Measurements from ENCODE around the gene ATOH8.
"Not testable (repeated sequence)": the region's sequence is repeated elsewhere in the genome, so short reads cannot be mapped to it uniquely, and the experiment has no call there.

ATOH8 gene

DNA sequence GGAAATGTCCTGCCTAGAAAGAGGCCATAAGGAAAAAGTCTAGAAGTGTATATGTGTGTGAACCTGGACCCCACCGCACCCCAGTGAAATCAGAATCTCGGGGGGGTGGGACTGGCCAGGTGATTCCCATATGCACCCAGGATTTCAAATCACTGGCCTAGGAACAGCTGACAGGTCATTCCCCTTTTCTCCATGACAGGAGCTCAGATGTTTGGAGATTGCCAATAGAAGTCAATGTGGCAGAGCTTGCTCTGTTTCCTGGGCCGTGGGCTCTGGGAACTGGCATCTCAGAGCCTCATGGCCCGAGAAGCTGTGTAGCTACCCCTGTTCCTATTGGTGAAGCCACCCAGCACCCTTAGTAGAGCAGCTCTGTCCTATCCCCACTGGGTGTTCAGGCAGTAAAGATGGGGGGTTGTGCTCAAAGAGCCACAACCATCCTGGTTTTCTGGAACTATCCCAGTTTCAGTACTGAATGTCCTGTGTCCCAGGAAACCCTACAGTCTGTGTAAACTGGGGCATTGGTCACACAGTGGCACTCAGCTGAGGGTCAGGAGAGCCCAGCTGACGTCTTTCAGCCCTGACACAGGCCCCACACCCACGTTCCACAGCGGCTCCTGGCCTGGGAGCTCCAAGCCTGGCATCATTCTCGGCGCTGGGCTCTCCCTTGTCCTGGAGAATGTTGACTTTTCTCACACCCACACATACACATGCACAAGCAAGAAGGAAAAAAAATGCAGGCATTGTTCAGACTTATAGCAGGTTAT lies 40.8 kb upstream of the ATOH8 start:
- no peaks in the 10 kb centered on the region for H3K36me3 Mint-ChIP-seq (ENCODE audit: low read depth)
- no peaks in the 10 kb centered on the region for H3K27me3 Mint-ChIP-seq
- H3K4me1 Mint-ChIP-seq (ENCODE audit: low read depth) = peaks cover 80% of the 10 kb centered on the region
- no peaks in the 10 kb centered on the region for H3K9me3 Mint-ChIP-seq
- no peak overlapping the region for H3K4me3 Mint-ChIP-seq
- peak overlapping the region; percentile 94 for H3K27ac Mint-ChIP-seq
- intact Hi-C loops (cut with micrococcal nuclease) = loop anchor here (5.0 kb wide), 1 partner anchor 76 kb away; no protein-coding TSS in a partner anchor

DNA sequence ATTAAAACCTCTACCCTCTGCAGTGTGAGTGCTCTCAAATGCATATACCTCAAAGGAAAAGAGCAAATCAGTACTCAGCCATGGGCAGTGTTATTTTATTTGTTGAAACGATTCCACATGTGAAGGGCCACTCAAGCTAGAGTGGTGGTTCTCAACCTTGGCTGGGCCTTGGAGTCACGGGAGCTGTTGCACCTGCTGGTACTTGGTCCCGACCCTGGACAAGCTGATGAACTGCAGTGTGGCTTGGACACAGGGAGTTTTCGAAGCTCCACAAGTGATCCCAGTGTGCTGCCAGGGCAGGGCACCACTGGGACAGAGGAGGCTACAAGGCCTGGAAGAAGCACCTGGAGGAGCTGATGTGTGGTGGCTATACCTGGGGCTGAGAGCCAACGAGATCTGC lies 40.0 kb upstream of the ATOH8 start:
- Mint-ChIP-seq H3K4me1 (ENCODE audit: low read depth) (peaks cover 82% of the 10 kb centered on the region), H3K27me3 (peaks cover 2% of the 10 kb centered on the region), H3K36me3 (ENCODE audit: low read depth) (no peaks in the 10 kb centered on the region), H3K27ac (peak overlapping the region; percentile 67), H3K9me3 (no peaks in the 10 kb centered on the region), H3K4me3 (no peak overlapping the region)
- intact Hi-C loops (cut with micrococcal nuclease) = loop anchor here (5.0 kb wide), 1 partner anchor 77 kb away; no protein-coding TSS in a partner anchor

- H3K4me3 Mint-ChIP-seq; H3K36me3 Mint-ChIP-seq (ENCODE audit: low read depth); H3K27me3 Mint-ChIP-seq; H3K9me3 Mint-ChIP-seq: not testable (repeated sequence)
- H3K4me1 Mint-ChIP-seq (ENCODE audit: low read depth) = peaks cover 81% of the 10 kb centered on the region
- H3K27ac Mint-ChIP-seq = peak overlapping the region; percentile 67
- intact Hi-C loops (cut with micrococcal nuclease) = loop anchor here (5.0 kb wide), 1 partner anchor 77 kb away; no protein-coding TSS in a partner anchor
Observed at GRCh38 chr2:85714421-85714820, 39.4 kb upstream of the ATOH8 start.

DNA sequence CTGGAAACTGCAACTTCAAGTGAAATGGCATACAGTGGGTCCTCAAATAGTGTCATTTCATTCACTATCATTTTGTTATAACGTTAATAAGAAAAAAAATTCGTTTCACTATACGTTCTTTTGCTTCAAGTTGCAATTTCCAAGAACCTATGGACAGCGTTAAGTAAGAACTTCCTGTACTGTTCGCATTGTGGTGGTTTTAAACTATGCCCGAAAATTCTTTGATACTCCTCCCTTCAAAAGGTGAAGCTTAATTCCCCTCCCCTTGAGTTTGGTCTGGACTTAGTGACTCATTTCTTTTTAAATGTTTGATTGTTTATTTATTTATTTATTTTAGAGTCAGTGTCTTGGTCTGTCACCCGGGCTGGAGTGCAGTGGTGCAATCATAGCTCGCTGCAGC lies 39.0 kb upstream of the ATOH8 start:
- Mint-ChIP-seq H3K9me3 (no peaks in the 10 kb centered on the region), H3K27me3 (peaks cover 2% of the 10 kb centered on the region), H3K4me1 (ENCODE audit: low read depth) (peaks cover 81% of the 10 kb centered on the region), H3K36me3 (ENCODE audit: low read depth) (no peaks in the 10 kb centered on the region), H3K4me3 (no peak overlapping the region), H3K27ac (no peak overlapping the region)
- intact Hi-C loops (cut with micrococcal nuclease) = loop anchor here (5.0 kb wide), 2 partner anchors 38 to 78 kb away; no protein-coding TSS in a partner anchor

DNA sequence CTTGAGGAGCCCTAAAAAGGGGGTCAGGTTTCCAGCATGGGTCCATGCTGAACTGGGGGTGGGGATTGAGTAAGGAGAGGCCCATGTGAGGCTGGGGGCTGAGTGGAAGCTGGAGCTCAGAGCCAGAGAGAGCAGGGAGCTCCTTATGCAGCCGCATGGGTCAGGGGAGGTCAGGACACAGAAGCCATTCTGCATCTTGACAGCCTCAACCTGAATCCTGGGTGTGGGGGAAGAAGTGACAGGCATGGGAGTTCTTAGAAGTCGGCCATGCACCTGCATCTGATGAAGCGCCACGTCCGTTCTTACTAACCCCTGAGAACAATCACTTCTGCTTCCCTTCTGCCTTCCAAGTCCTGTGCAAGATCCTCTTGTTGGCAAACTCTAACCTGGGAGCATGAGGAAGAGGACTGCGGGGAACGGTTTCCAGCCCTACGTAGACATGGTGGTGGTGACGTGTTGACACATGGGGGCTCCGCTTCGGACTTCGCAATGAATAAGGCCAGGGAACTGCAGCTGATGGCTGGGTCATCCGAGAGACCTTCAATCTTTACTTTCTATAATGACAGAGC lies 37.4 kb upstream of the ATOH8 start:
- peak overlapping the region; percentile 26 for H3K27ac Mint-ChIP-seq
- no peaks in the 10 kb centered on the region for H3K9me3 Mint-ChIP-seq
- peaks cover 71% of the 10 kb centered on the region for H3K4me1 Mint-ChIP-seq (ENCODE audit: low read depth)
- no peak overlapping the region for H3K4me3 Mint-ChIP-seq
- H3K27me3 Mint-ChIP-seq = peaks cover 3% of the 10 kb centered on the region
- H3K36me3 Mint-ChIP-seq (ENCODE audit: low read depth) = no peaks in the 10 kb centered on the region
- intact Hi-C loops (cut with micrococcal nuclease) = loop anchor here (5.0 kb wide), 1 partner anchor 39 kb away; no protein-coding TSS in a partner anchor

DNA sequence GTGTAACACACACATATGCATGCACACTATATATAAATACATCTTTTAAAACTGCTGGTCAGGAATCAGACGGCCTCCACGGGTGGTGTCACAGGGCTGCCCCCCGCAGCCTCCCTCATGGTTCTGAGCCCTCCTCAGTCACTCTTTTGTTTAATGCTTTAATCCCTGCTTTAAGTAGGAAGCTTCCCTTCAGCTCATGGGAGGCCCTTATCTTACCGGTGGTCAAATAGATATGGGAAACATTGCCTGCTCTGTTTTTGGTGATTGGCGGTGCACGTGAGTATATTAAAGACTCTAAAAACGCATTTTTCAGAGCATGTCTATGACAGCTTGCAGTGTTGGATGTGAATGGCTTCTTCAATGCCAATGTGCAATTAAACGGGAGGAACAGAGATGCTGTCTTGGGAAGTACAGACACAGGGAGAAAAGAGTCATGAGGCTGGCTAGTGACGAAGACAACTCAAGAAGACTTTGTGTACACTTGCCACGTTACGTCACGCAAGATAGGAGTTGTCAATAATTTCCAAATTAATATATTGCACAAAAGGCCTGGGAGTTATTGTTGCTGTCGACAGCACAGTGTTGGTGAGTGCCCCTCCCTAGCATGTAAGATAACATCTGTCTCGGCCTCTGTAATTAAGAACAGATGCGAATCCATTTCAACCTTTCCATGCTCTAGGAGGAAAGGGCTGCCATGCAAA lies 36.3 kb upstream of the ATOH8 start:
- Mint-ChIP-seq H3K36me3 (ENCODE audit: low read depth) (no peaks in the 10 kb centered on the region), H3K4me1 (ENCODE audit: low read depth) (peaks cover 62% of the 10 kb centered on the region), H3K27ac (no peak overlapping the region), H3K9me3 (no peaks in the 10 kb centered on the region), H3K27me3 (peaks cover 3% of the 10 kb centered on the region), H3K4me3 (no peak overlapping the region)
- intact Hi-C loops (cut with micrococcal nuclease) = loop anchor here (5.0 kb wide), 1 partner anchor 40 kb away; no protein-coding TSS in a partner anchor

- H3K9me3 Mint-ChIP-seq = no peaks in the 10 kb centered on the region
- H3K4me3 Mint-ChIP-seq = no peak overlapping the region
Observed at GRCh38 chr2:85718009-85718391, 35.8 kb upstream of the ATOH8 start.

DNA sequence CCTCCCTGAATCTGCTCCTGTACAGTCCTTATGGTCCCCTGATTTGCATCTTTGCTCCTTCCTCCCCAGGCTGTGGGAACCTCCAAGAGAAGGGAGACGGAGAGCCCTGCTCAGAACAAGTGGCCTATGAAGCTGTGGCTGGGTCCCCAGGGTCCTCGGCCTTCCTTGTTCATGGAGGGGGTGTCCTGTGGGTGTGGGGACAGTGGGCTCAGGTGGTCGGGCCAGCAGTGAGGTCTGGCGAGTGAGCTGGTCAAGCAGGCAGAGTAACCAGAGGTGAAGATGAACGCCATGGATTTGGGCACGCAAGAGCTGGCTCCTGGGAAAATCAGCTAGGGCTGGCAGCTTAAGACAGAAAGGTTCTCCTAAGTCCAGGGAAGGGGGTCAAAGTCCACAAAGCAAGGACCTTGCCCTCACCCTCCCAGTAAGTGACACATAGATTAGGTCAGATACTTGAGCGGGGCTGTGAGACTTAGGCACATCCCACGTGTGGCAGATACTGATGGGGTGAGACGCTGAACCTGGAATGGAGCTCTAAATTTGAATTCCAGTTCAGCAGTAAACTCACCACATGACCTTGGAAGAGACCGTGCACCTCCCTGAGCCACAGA lies 34.8 kb upstream of the ATOH8 start:
- intact Hi-C loops (cut with micrococcal nuclease) = loop anchor here (5.0 kb wide), 1 partner anchor 42 kb away; no protein-coding TSS in a partner anchor
- Mint-ChIP-seq H3K27me3 (peaks cover 3% of the 10 kb centered on the region), H3K4me1 (ENCODE audit: low read depth) (peaks cover 55% of the 10 kb centered on the region), H3K36me3 (ENCODE audit: low read depth) (no peaks in the 10 kb centered on the region), H3K9me3 (no peaks in the 10 kb centered on the region), H3K4me3 (no peak overlapping the region), H3K27ac (peak overlapping the region; percentile 42)

More at GRCh38 chr2:85718009-85718391, 35.8 kb upstream of the ATOH8 start:
- Mint-ChIP-seq H3K36me3 (ENCODE audit: low read depth) (no peaks in the 10 kb centered on the region), H3K4me1 (ENCODE audit: low read depth) (peaks cover 56% of the 10 kb centered on the region), H3K27ac (peak overlapping the region; percentile 42), H3K27me3 (peaks cover 3% of the 10 kb centered on the region)
- intact Hi-C loops (cut with micrococcal nuclease) = loop anchor here (5.0 kb wide), 1 partner anchor 41 kb away; no protein-coding TSS in a partner anchor

DNA sequence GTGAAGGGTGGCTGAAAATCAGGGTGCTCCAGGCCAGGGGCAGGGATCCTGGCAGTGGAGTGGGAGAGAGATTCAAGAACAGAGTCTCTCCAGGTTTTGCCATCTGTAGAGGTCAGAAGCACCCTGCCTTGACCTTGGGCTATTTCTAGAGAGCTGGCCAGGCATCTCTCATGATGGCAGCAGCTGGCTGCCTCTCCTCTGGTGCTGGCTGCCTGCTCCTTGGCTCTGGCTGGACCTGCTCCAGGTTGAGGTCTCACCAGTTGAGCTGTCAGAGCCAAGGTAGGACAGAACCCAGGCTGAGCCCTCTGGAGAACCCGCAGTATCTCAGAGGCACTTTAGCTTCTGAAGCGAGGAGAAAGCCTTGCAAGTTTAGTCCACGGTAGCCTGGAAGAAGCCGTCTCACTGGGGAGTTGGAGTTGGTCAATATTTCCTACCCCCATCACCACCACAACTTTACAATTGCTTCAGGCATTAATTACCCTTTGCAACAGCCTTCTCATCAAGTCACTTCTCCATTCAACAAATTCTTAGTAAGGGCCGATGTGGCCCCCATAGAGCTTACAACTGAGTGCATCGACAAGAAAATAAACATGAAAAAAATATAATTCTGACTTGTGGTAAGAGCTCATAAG lies 34.1 kb upstream of the ATOH8 start:
- Mint-ChIP-seq H3K36me3 (ENCODE audit: low read depth) (no peaks in the 10 kb centered on the region), H3K27me3 (peaks cover 3% of the 10 kb centered on the region)

DNA sequence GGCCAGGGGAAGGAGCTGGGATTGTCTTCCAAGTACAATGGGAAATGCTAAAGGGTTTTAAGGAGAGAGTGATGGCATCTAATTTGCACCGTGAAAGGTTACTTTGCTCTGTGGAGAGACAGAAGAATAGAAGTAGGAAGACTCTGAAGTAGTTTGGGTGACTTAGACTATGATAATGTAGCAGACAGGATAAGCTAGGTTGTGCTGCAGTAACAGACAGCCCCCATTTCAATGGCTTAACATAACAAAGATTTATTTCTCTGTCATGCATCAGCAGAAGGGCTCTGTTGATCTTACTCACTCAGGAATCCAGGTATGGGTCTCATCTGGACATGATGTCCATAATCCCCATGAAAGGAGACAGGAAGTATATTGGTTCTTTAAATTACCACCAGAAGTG lies 33.3 kb upstream of the ATOH8 start:
- H3K27me3 Mint-ChIP-seq = peaks cover 3% of the 10 kb centered on the region
- H3K4me1 Mint-ChIP-seq (ENCODE audit: low read depth) = peaks cover 59% of the 10 kb centered on the region
- H3K36me3 Mint-ChIP-seq (ENCODE audit: low read depth) = no peaks in the 10 kb centered on the region
- H3K9me3 Mint-ChIP-seq = no peaks in the 10 kb centered on the region
- H3K27ac Mint-ChIP-seq = no peak overlapping the region
- intact Hi-C loops (cut with micrococcal nuclease) = no loop called here
- H3K4me3 Mint-ChIP-seq = no peak overlapping the region

More for the DNA sequence above, 34.1 kb upstream of the ATOH8 start:
- Mint-ChIP-seq H3K27ac (no peak overlapping the region), H3K4me1 (ENCODE audit: low read depth) (peaks cover 58% of the 10 kb centered on the region), H3K9me3 (no peaks in the 10 kb centered on the region), H3K4me3 (no peak overlapping the region)
- intact Hi-C loops (cut with micrococcal nuclease) = loop anchor here (5.0 kb wide), 1 partner anchor 42 kb away; no protein-coding TSS in a partner anchor

DNA sequence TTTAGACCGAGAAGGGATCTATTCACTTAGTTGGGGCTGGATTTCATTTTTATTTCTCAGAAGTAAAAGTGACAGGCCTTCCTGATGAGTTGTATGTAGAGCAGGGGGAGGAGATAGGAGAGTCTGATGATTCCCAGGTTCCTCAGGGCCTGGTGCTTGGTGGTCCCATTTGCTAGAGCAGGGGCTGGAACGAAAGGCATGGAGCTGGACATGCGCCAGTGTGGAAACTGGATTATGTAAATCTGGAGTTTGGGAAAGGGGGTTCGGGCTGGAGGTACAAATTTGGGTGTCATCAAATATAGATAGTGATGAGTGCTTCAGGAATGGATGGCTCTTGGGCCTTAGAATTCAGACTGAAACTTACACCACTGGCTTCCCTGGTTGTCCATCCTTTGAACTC lies 32.1 kb upstream of the ATOH8 start:
- intact Hi-C loops (cut with micrococcal nuclease) = no loop called here
- Mint-ChIP-seq H3K36me3 (ENCODE audit: low read depth) (no peaks in the 10 kb centered on the region), H3K4me3 (no peak overlapping the region), H3K4me1 (ENCODE audit: low read depth) (peaks cover 51% of the 10 kb centered on the region), H3K27ac (no peak overlapping the region), H3K27me3 (peaks cover 3% of the 10 kb centered on the region), H3K9me3 (no peaks in the 10 kb centered on the region)

GRCh38 chr2:85722519-85722918 lies 31.3 kb upstream of the ATOH8 start:
- Mint-ChIP-seq H3K4me3 (no peak overlapping the region), H3K27me3 (peaks cover 3% of the 10 kb centered on the region), H3K27ac (no peak overlapping the region), H3K9me3 (no peaks in the 10 kb centered on the region), H3K36me3 (ENCODE audit: low read depth) (no peaks in the 10 kb centered on the region), H3K4me1 (ENCODE audit: low read depth) (peaks cover 49% of the 10 kb centered on the region)
- intact Hi-C loops (cut with micrococcal nuclease) = no loop called here

DNA sequence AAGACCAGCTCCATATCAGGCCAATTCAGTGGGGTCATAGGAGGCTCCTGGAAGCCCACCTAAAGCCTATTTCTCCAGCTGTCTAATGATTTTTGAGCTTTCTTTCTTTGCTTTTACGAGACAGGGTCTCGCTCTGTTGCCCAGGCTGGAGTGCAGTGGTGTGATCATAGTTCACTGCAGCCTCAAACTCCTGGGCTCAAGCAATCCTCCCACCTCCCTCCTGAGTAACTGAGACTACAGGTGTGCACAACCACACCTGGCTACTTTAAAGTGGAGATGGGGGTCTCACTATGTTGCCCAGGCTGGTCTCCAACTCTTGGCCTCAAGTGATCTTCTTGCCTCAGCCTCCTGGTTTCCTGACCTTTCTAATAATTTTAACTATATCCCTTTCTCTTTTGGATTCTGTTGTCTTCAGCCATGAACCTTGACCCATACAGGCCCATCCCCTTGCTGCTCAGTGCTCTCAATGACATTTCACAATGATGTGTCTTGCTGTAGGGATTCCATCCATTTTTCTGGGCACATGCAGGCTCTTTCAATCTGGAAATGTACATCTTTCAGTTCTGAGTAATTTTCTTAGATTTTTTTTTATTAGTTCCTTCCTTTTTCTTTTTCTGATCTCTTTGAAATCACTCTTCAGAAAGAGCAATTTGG lies 30.0 kb upstream of the ATOH8 start:
- H3K9me3 Mint-ChIP-seq = no peaks in the 10 kb centered on the region
- intact Hi-C loops (cut with micrococcal nuclease) = no loop called here
- no peaks in the 10 kb centered on the region for H3K36me3 Mint-ChIP-seq (ENCODE audit: low read depth)
- peaks cover 1% of the 10 kb centered on the region for H3K27me3 Mint-ChIP-seq
- H3K27ac Mint-ChIP-seq = peak overlapping the region; percentile 37
- peaks cover 56% of the 10 kb centered on the region for H3K4me1 Mint-ChIP-seq (ENCODE audit: low read depth)
- no peak overlapping the region for H3K4me3 Mint-ChIP-seq
